ENCODE results near the gene TOMM70. TPM values are rescaled to one million over a fixed set of nuclear protein-coding genes. Genes with fewer than 3 reads are reported as not detected.

TOMM70 gene
- total RNA-seq, 1 donor from 2014 or later, result 26.8 TPM

DNA sequence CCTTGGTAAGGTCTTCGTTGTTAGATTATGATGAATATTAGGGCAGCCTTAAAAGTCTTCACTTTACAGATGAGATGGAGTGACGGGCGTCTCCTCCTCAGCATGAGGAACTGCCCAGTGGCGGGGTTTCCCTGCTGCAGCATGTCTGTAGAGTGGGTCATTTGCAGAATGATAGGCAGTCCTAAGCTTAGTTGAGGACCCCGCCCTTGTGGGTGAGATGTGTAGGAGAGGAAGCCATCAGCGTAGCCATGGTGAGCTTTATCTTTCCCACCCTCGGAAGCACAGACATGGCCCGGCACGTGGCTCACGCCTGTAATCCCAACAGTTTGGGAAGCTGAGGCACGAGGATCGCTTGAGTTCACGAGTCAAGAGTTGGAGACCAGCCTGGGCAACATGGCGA lies 65.5 kb downstream of the TOMM70 start:
- Histone ChIP-seq H3K4me3 (peak overlapping the region; percentile 69 to 95), H3K27ac (no peak overlapping the region), H3K9me3 (no peaks in the 10 kb centered on the region), H3K27me3 (no peaks in the 10 kb centered on the region), H3K36me3 (peaks cover 0 to 10% of the 10 kb centered on the region in 2 donors), H3K4me1 (peaks cover 16% of the 10 kb centered on the region)
- no peak for DNase-seq (ENCODE audit: extremely low spot score in 2 of 2)
- TF ChIP-seq POLR2A (IDR thresholded peaks at IDR 0.05) (no peak), POLR2AphosphoS5 (IDR thresholded peaks at IDR 0.05; ENCODE audit: insufficient read depth in 1 of 2, low read depth in 1 of 2) (no peak)
- intact Hi-C loops (cut with DNase I), result no loop called here

- peaks cover 0 to 5% of the 10 kb centered on the region in 2 donors for H3K36me3 ChIP-seq
- H3K27me3 ChIP-seq, result no peaks in the 10 kb centered on the region
- H3K4me1 ChIP-seq, result peaks cover 16% of the 10 kb centered on the region
- intact Hi-C loops (cut with DNase I), result no loop called here
- H3K27ac ChIP-seq, result peak within 1 kb of the TSS; percentile 79
- peak within 1 kb of the TSS; percentile 69 to 95 for H3K4me3 ChIP-seq
- no peaks in the 10 kb centered on the region for H3K9me3 ChIP-seq
- DNase-seq (ENCODE audit: extremely low spot score in 2 of 2), result no peak
- TF ChIP-seq POLR2A (IDR thresholded peaks at IDR 0.05), result no peak
- TF ChIP-seq POLR2AphosphoS5 (IDR thresholded peaks at IDR 0.05; ENCODE audit: insufficient read depth in 1 of 2, low read depth in 1 of 2), result peak in 1 of 2 donors; percentile 51
These were observed 66.2 kb downstream of the TOMM70 start, which contains the start of gene NIT2 for GRCh38 chr3:100334488-100335351. NIT2 (plus strand) TSS chr3:100334757; CDS start chr3:100334792, 35 bp downstream.

GRCh38 chr3:100333970-100334487 lies 66.9 kb downstream of the TOMM70 start:
- intact Hi-C loops (cut with DNase I), result no loop called here
- H3K4me1 ChIP-seq, result peaks cover 16% of the 10 kb centered on the region
- TF ChIP-seq POLR2A (IDR thresholded peaks at IDR 0.05) (no peak), POLR2AphosphoS5 (IDR thresholded peaks at IDR 0.05; ENCODE audit: insufficient read depth in 1 of 2, low read depth in 1 of 2) (no peak)
- TF ChIP-seq, protein P1, sequence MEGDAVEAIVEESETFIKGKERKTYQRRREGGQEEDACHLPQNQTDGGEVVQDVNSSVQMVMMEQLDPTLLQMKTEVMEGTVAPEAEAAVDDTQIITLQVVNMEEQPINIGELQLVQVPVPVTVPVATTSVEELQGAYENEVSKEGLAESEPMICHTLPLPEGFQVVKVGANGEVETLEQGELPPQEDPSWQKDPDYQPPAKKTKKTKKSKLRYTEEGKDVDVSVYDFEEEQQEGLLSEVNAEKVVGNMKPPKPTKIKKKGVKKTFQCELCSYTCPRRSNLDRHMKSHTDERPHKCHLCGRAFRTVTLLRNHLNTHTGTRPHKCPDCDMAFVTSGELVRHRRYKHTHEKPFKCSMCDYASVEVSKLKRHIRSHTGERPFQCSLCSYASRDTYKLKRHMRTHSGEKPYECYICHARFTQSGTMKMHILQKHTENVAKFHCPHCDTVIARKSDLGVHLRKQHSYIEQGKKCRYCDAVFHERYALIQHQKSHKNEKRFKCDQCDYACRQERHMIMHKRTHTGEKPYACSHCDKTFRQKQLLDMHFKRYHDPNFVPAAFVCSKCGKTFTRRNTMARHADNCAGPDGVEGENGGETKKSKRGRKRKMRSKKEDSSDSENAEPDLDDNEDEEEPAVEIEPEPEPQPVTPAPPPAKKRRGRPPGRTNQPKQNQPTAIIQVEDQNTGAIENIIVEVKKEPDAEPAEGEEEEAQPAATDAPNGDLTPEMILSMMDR (IDR thresholded peaks at IDR 0.05), result no peak
- H3K9me3 ChIP-seq, result no peaks in the 10 kb centered on the region
- H3K36me3 ChIP-seq, result no peaks in the 10 kb centered on the region
- H3K27ac ChIP-seq, result peak overlapping the region; percentile 79
- no peaks in the 10 kb centered on the region for H3K27me3 ChIP-seq
- H3K4me3 ChIP-seq, result peak overlapping the region; percentile 69 to 95
- DNase-seq (ENCODE audit: extremely low spot score in 2 of 2), result no peak

DNA sequence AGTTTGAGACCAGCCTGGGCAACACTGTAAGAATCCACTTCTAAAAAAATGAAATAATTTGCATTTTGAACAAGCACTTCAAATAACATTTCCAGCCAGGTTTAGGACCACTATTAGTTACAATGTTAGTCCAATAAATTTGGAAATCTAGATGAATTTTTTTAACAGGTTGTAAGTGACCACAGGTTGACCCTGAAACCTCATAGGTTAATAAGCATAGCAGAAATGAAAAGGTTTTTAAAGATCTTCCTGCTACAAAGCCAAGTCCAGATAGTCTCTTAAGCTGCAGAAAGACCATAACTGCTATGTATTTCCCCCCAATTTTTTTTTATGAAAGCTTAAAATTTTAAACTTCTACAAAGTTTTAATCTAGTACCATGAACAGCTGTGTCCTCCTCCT lies 67.8 kb downstream of the TOMM70 start:
- Histone ChIP-seq H3K9me3 (no peaks in the 10 kb centered on the region), H3K27me3 (no peaks in the 10 kb centered on the region), H3K4me1 (peaks cover 16% of the 10 kb centered on the region), H3K27ac (no peak overlapping the region), H3K4me3 (no peak overlapping the region), H3K36me3 (no peaks in the 10 kb centered on the region)
- intact Hi-C loops (cut with DNase I), result no loop called here
- DNase-seq (ENCODE audit: extremely low spot score in 2 of 2), result no peak
- no peak for TF ChIP-seq POLR2AphosphoS5 (IDR thresholded peaks at IDR 0.05; ENCODE audit: insufficient read depth in 1 of 2, low read depth in 1 of 2)
- TF ChIP-seq, protein P1 (IDR thresholded peaks at IDR 0.05), result no peak
- no peak for TF ChIP-seq POLR2A (IDR thresholded peaks at IDR 0.05)

- intact Hi-C loops (cut with DNase I), result no loop called here
- H3K4me3 ChIP-seq, result no peak overlapping the region
- no peak for DNase-seq (ENCODE audit: extremely low spot score in 2 of 2)
- H3K4me1 ChIP-seq, result peaks cover 16% of the 10 kb centered on the region
- TF ChIP-seq, protein P1 (IDR thresholded peaks at IDR 0.05), result no peak
- TF ChIP-seq POLR2A (IDR thresholded peaks at IDR 0.05) (no peak), POLR2AphosphoS5 (IDR thresholded peaks at IDR 0.05; ENCODE audit: insufficient read depth in 1 of 2, low read depth in 1 of 2) (no peak)
- no peak overlapping the region for H3K27ac ChIP-seq
- no peaks in the 10 kb centered on the region for H3K27me3 ChIP-seq
- no peaks in the 10 kb centered on the region for H3K36me3 ChIP-seq
- H3K9me3 ChIP-seq, result no peaks in the 10 kb centered on the region
These were observed 69.2 kb downstream of the TOMM70 start for GRCh38 chr3:100331660-100332059.
